ENCODE results near the gene GTF3C4. TPM values are rescaled to one million over a fixed set of nuclear protein-coding genes. Genes with fewer than 3 reads are reported as not detected.

The GTF3C4 gene
- total RNA-seq, 2 donors from 2014 or later: 16.0 to 17.3 TPM

GRCh38 chr9:132663851-132664250, 6.4 kb upstream of the GTF3C4 start:
- Histone ChIP-seq H3K36me3 (no peaks in the 10 kb centered on the region), H3K4me3 (no peak overlapping the region), H3K27me3 (replicated peaks; ENCODE audit: insufficient read depth) (no peaks in the 10 kb centered on the region), H3K4me1 (replicated peaks) (no peaks in the 10 kb centered on the region), H3K27ac (no peak overlapping the region), H3K9me3 (no peaks in the 10 kb centered on the region)
- TF ChIP-seq POLR2AphosphoS5 (IDR thresholded peaks at IDR 0.05) (no peak), POLR2A (IDR thresholded peaks at IDR 0.05) (no peak), CTCF (IDR thresholded peaks at IDR 0.05) (no peak)
- 82% methylated on average over 2 of the region's 2 CpGs for WGBS
- intact Hi-C loops (cut with DNase I): no loop called here
- DNase-seq (ENCODE audit: low spot score): no peak

DNA sequence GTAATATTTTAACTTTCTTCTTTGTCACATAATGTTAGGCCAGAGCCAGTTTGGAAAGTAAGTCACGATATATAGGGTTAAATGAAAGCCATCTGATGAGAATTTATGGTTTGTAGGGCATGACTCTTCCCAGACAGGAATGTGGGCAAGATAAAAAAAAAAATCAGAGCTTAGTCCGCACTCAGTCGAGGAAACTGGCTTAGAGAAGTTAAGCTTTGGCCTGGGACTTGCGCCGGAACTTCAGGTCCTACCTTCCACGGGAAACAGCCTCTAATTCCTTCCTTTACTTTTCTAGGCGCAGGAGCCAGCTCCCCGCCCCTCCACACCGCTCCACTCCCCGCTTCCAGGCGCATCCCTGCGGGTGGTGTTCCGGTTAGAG, 956 bp upstream of the GTF3C4 start:
- Histone ChIP-seq H3K9me3 (no peaks in the 10 kb centered on the region), H3K27me3 (replicated peaks; ENCODE audit: insufficient read depth) (no peaks in the 10 kb centered on the region), H3K4me1 (replicated peaks) (peaks cover 7% of the 10 kb centered on the region), H3K4me3 (peak overlapping the region; percentile 96 to 99), H3K36me3 (no peaks in the 10 kb centered on the region), H3K27ac (peak overlapping the region; percentile 95 to 96)
- intact Hi-C loops (cut with DNase I): no loop called here
- 2% methylated on average over 13 of the region's 13 CpGs for WGBS
- TF ChIP-seq POLR2AphosphoS5 (IDR thresholded peaks at IDR 0.05): no peak
- no peak for TF ChIP-seq CTCF (IDR thresholded peaks at IDR 0.05)
- no peak for TF ChIP-seq POLR2A (IDR thresholded peaks at IDR 0.05)
- no peak for DNase-seq (ENCODE audit: low spot score)

DNA sequence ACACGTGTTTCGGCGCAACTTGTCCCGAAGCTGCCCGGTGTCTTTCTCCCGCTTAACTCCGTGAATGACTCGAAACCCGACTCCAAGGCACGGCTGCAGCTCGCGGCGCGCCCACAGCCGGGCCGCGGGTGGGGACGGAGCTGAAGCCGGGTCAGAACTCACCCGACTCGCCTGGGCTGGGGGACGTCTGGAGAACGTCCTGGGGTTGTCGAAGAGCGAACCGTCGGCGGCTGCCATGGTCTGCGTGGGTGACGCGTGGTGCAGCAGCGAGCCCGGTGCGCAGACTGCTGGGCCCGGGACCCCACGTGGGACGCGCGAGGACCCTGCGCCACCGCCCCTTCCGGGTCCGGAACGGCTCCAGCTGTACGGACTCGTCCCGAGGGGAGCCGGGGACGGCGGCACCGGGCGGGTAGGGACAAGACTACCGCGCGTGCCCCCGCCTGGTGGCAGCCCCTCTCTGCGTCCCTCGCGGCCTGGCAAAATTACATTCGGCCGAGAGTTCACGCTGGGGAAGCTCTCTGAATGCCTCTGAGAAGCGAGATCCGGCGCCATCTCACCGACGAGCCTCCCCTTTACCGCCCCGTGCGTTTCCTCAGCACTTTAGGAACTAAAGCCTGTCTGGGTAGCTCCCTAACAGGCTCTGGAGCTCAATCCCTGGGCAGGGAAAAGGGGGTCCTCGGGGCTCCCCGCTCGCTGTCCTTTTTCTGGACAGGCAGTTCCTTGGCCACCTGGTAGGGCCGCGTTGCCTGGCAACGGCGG, 387 bp upstream of the GTF3C4 start, which contains the start of gene DDX31:
DDX31 (minus strand) TSS at position 286 of the 759 bp plus-strand sequence; CDS start at position 237, 49 bp downstream.
- peak within 1 kb of the TSS; percentile 96 to 99 for H3K4me3 ChIP-seq
- WGBS: under 1% methylated on average over 40 of the region's 77 CpGs
- H3K27ac ChIP-seq: peak within 1 kb of the TSS; percentile 95 to 96
- no peaks in the 10 kb centered on the region for H3K9me3 ChIP-seq
- peak; percentile 77 for DNase-seq (ENCODE audit: low spot score)
- intact Hi-C loops (cut with DNase I): loop anchor here (5.0 to 10.0 kb wide), 2 partner anchors 127 to 205 kb away; partner anchors contain the start of genes AK8 and SPACA9
- no peaks in the 10 kb centered on the region for H3K36me3 ChIP-seq
- peaks cover 7% of the 10 kb centered on the region for H3K4me1 ChIP-seq (replicated peaks)
- H3K27me3 ChIP-seq (replicated peaks; ENCODE audit: insufficient read depth): no peaks in the 10 kb centered on the region
- TF ChIP-seq POLR2A (IDR thresholded peaks at IDR 0.05) (no peak), POLR2AphosphoS5 (IDR thresholded peaks at IDR 0.05) (peak; percentile 67), CTCF (IDR thresholded peaks at IDR 0.05) (peak in 1 of 4 experiments; percentile 32)

DNA sequence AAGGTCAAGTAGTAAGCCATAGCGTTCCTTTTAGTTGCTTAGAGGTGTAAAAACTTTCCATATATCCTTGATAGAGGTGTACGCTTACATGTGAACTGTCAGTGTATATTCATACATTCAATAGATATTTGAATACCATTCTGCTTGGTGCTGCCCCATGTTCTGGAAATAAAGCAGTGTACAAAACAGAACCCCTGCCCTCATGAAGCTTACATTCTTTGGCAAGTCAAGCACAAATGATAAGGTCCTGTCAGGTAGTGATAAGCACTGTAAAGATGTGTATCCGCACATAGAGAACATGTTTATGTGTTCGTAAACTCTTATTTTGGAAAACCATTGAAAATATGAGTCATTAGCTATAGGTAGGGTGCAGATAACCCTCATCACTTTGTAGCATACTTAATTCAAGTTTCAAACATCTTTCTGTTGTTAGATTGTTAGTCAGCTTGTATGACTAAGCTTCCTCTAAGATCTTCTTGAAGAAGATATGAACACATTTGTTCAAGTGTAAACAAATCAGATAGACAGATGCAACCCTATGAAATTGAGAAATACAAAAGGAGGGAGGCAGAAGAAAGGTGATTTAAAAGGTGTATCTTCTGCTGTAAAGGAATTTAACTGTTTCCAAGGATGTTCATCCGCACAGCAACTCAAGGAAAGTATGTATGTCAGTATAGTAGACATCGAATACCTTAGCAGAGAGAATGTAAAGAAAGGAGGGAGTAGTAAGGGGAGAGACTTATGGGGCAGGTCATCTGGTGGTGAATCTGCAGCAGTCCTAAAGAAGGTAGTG, 1.6 kb downstream of the GTF3C4 start:
- 79% methylated on average over 6 of the region's 6 CpGs for WGBS
- intact Hi-C loops (cut with DNase I): loop anchor here (5.0 to 10.0 kb wide), 2 partner anchors 125 to 203 kb away; partner anchors contain the start of genes AK8 and SPACA9

More for the DNA sequence above, 1.6 kb downstream of the GTF3C4 start:
- no peak for DNase-seq (ENCODE audit: low spot score)
- Histone ChIP-seq H3K27me3 (replicated peaks; ENCODE audit: insufficient read depth) (no peaks in the 10 kb centered on the region), H3K4me3 (peak overlapping the region in 1 of 2 donors; percentile 96), H3K27ac (no peak overlapping the region), H3K36me3 (no peaks in the 10 kb centered on the region), H3K4me1 (replicated peaks) (peaks cover 7% of the 10 kb centered on the region), H3K9me3 (no peaks in the 10 kb centered on the region)
- TF ChIP-seq POLR2AphosphoS5 (IDR thresholded peaks at IDR 0.05) (no peak), POLR2A (IDR thresholded peaks at IDR 0.05) (no peak), CTCF (IDR thresholded peaks at IDR 0.05) (no peak)
